OCI-LY7 (cell line): ENCODE results near the gene SLAMF1. TPM values are rescaled to one million over a fixed set of nuclear protein-coding genes. Genes with fewer than 3 reads are reported as not detected.

Experiments
- BruUV-seq: library from RNA; stranded (reverse); fragments of 400-500 nt; replicated peaks from 2 replicates; lab custom pipeline; 2021; lab: Mats Ljungman, UMichigan
- CTCF ChIA-PET: fragments of 300-600 bp; sonication (Branson Sonifier 250); formaldehyde crosslinking; loops from one replicate; lab custom pipeline; 2022; ENCODE audit warnings: antibody characterized with exemption; ENCODE audit not compliant: unreplicated experiment; lab: Charles Lee
- POLR2A ChIA-PET: fragments of 300-600 bp; sonication (Branson Sonifier 250); formaldehyde crosslinking; loops from one replicate; lab custom pipeline; 2022; ENCODE audit warnings: antibody characterized with exemption; lab: Charles Lee
- DNase-seq: peaks from one replicate; pipeline ENCODE4 v3.0.0-alpha.2; 2015; ENCODE audit warnings: low spot score
- H2AFZ ChIP-seq: fragments of 200-600 bp; sonication (generic), shearing (Covaris generic); 2 replicates; pipeline ENCODE4 v1.6.1; 2014; ENCODE audit warnings: mild to moderate bottlenecking, antibody characterized with exemption, low read length, moderate library complexity
- H3K27ac ChIP-seq: fragments of 200-600 bp; sonication (generic); 2 replicates; pipeline ENCODE4 v1.5.1; 2014; ENCODE audit warnings: mixed run types, low read depth, mild to moderate bottlenecking, moderate library complexity, low read length, inconsistent platforms; ENCODE audit not compliant: poor library complexity, severe bottlenecking
- H3K36me3 ChIP-seq: fragments of 200-600 bp; sonication (generic); 2 replicates; pipeline ENCODE4 v1.6.1; 2014; ENCODE audit warnings: mild to moderate bottlenecking, antibody characterized with exemption, low read length, moderate library complexity, mixed read lengths; ENCODE audit not compliant: insufficient read depth
- H3K4me1 ChIP-seq: fragments of 200-600 bp; sonication (generic); 2 replicates; pipeline ENCODE4 v1.5.1; 2014; ENCODE audit warnings: mild to moderate bottlenecking, low read length; ENCODE audit not compliant: insufficient read depth, poor library complexity, severe bottlenecking
- H3K4me2 ChIP-seq: fragments of 200-600 bp; sonication (generic); 2 replicates; pipeline ENCODE4 v1.6.1; 2014; ENCODE audit warnings: mild to moderate bottlenecking, low read length
- H3K4me3 ChIP-seq: fragments of 200-600 bp; sonication (generic); 2 replicates; pipeline ENCODE4 v1.5.1; 2014; ENCODE audit warnings: mild to moderate bottlenecking, low read depth, low read length; ENCODE audit not compliant: poor library complexity, severe bottlenecking
- H3K79me2 ChIP-seq: fragments of 200-600 bp; sonication (generic); 2 replicates; pipeline ENCODE4 v1.6.1; 2016; ENCODE audit warnings: low read depth, mild to moderate bottlenecking, low read length, moderate library complexity, mixed read lengths; ENCODE audit not compliant: insufficient read depth
- H3K9me2 ChIP-seq: fragments of 200-600 bp; sonication (generic); 2 replicates; pipeline ENCODE4 v1.6.1; 2016; ENCODE audit warnings: mild to moderate bottlenecking, low read length, mixed read lengths; ENCODE audit not compliant: insufficient read depth
- H3K9me3 ChIP-seq: fragments of 200-600 bp; sonication (generic); 2 replicates; pipeline ENCODE4 v1.6.1; 2014; ENCODE audit warnings: mild to moderate bottlenecking, mixed run types, low read length, mixed read lengths
- H4K20me1 ChIP-seq: fragments of 200-600 bp; sonication (generic); 2 replicates; pipeline ENCODE4 v1.6.1; 2014; ENCODE audit warnings: mild to moderate bottlenecking, antibody characterized with exemption, low read length, moderate library complexity, mixed read lengths; ENCODE audit not compliant: insufficient read depth
- EZH2phosphoT487 ChIP-seq: fragments of 200-600 bp; sonication (generic); IDR thresholded peaks from 2 replicates; pipeline ENCODE4 v1.6.1; 2018; ENCODE audit warnings: low read depth, borderline replicate concordance, mild to moderate bottlenecking, mixed run types, antibody characterized with exemption, low read length, moderate library complexity, mixed read lengths
- intact Hi-C: fragments of 100-400 bp; cut with micrococcal nuclease; formaldehyde crosslinking; loops from one replicate; pipeline ENCODE4 v1.10.0; 2022; ENCODE audit not compliant: unreplicated experiment
- total RNA-seq, 2 experiments: library from RNA; depleted of rRNA in 1 of 2; stranded (reverse); fragments of >200 nt in 1 of 2; shearing (Covaris generic) in 1 of 2; gene quantifications; 2 replicates each; pipeline ENCODE4 v1.2.3, GENCODE V29; 2014 to 2022
- TF ChIP-seq, protein P1 (sequence below): fragments of 200-600 bp; sonication (generic); conservative IDR thresholded peaks from 2 replicates; pipeline ENCODE4 v1.5.1; 2014; ENCODE audit warnings: mild to moderate bottlenecking, antibody characterized with exemption, low read length, moderate library complexity, mixed read lengths

The SLAMF1 gene
- total RNA-seq, 2 experiments from 2014 or later: 0.32 to 0.72 TPM

DNA sequence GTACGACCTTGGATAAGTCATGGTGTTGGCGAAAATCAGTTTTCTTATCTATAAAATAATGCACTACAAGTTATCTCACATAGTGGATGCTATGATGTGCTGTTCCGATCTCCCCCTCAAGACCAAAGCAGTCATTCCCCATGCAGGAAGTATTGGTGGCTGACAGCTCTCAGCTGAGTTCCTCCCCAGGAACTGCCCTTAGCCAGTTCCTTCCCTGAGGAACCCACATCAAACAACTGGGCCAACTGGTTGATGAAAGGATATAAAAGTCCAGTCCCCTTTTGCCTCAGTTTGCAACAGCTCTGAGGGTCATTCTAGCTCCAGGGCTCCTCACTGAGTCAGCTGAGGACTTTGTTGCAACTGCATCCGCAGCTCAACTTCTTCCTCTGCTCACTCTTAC lies 16.1 kb upstream of the SLAMF1 start:
- TF ChIP-seq EZH2phosphoT487: no peak
- TF ChIP-seq, protein P1, sequence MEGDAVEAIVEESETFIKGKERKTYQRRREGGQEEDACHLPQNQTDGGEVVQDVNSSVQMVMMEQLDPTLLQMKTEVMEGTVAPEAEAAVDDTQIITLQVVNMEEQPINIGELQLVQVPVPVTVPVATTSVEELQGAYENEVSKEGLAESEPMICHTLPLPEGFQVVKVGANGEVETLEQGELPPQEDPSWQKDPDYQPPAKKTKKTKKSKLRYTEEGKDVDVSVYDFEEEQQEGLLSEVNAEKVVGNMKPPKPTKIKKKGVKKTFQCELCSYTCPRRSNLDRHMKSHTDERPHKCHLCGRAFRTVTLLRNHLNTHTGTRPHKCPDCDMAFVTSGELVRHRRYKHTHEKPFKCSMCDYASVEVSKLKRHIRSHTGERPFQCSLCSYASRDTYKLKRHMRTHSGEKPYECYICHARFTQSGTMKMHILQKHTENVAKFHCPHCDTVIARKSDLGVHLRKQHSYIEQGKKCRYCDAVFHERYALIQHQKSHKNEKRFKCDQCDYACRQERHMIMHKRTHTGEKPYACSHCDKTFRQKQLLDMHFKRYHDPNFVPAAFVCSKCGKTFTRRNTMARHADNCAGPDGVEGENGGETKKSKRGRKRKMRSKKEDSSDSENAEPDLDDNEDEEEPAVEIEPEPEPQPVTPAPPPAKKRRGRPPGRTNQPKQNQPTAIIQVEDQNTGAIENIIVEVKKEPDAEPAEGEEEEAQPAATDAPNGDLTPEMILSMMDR: no peak
- H3K9me2 ChIP-seq: no peaks in the 10 kb centered on the region
- no peaks in the 10 kb centered on the region for H4K20me1 ChIP-seq
- H3K4me3 ChIP-seq: no peak overlapping the region
- POLR2A ChIA-PET: interaction anchor here (0.7 to 1.9 kb wide), 6 partner anchors 9 to 361 kb away, joined by 3 to 5 read pairs (median 4); no protein-coding TSS in a partner anchor
- H2AFZ ChIP-seq: no peak overlapping the region
- no TSS peak for BruUV-seq
- H3K36me3 ChIP-seq: no peaks in the 10 kb centered on the region; the same call in 1 of the 2 replicates
- intact Hi-C loops: no loop called here
- peaks cover 54% of the 10 kb centered on the region for H3K4me1 ChIP-seq
- CTCF ChIA-PET: interaction anchor here (1.4 kb wide), 1 partner anchor 13 kb away, joined by 4 read pairs; no protein-coding TSS in a partner anchor
- DNase-seq: no peak
- no peaks in the 10 kb centered on the region for H3K79me2 ChIP-seq
- H3K4me2 ChIP-seq: peak overlapping the region; percentile 10; the same call in 1 of the 2 replicates
- H3K9me3 ChIP-seq: peaks cover 12% of the 10 kb centered on the region
- H3K27ac ChIP-seq: no peak overlapping the region

DNA sequence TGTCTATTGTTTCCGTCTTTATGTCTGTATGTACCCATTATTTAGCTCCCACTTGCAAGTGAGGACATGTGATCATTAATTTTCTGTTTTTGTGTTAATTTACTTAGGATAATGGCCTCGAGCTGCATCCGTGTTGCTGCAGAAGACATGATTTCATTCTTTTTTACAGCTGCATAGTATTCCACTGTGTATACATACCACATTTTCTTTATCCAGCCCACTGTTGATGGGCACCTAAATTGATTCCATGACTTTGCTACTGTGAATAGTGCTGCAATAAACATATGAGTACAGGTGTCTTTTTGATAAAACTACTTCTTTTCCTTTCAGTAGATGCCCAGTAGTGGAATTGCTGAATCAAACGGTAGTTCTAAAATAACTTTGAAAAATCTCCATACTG lies 12.7 kb upstream of the SLAMF1 start:
- Histone ChIP-seq H3K36me3 (no peaks in the 10 kb centered on the region), H3K4me3 (no peak overlapping the region), H3K9me3 (peaks cover 7% of the 10 kb centered on the region), H4K20me1 (no peaks in the 10 kb centered on the region), H3K9me2 (no peaks in the 10 kb centered on the region), H3K27ac (no peak overlapping the region), H3K4me2 (no peak overlapping the region), H3K79me2 (no peaks in the 10 kb centered on the region), H2AFZ (no peak overlapping the region), H3K4me1 (peaks cover 63% of the 10 kb centered on the region)
- no peak for DNase-seq
- BruUV-seq: no TSS peak
- ChIA-PET CTCF (no interaction called here), POLR2A (interaction anchor here (0.9 to 1.0 kb wide), 2 partner anchors 12 to 13 kb away, joined by 3 read pairs; no protein-coding TSS in a partner anchor)
- intact Hi-C loops: no loop called here
- TF ChIP-seq, protein P1: no peak

DNA sequence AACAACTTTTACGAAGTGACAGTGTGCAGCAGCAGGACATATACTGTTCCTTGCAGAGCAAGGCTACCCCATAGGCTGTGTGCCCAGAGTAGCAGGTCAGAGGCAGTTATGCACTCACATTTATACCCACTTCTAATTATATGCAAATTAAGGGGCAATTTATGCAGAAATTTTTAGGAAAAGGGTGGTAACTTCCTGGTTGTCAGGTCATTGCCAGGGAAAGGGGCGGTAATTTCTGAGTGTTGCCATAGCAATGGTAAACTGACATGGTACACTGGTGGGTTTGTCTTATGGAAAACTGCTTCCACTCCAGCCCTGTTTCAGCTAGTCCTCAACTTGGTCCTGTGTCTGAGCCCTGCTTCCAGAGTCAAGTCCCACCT lies 12.0 kb upstream of the SLAMF1 start:
- POLR2A ChIA-PET: interaction anchor here (1.0 to 1.4 kb wide), 2 partner anchors 9 to 14 kb away, joined by 3 to 4 read pairs; no protein-coding TSS in a partner anchor
- intact Hi-C loops: no loop called here

More for the DNA sequence above, 12.0 kb upstream of the SLAMF1 start:
- CTCF ChIA-PET: no interaction called here
- DNase-seq: no peak
- H4K20me1 ChIP-seq: no peaks in the 10 kb centered on the region
- H3K36me3 ChIP-seq: no peaks in the 10 kb centered on the region
- no peak overlapping the region for H3K27ac ChIP-seq
- H3K4me1 ChIP-seq: peaks cover 63% of the 10 kb centered on the region
- H3K9me3 ChIP-seq: peaks cover 7% of the 10 kb centered on the region
- BruUV-seq: no TSS peak
- H3K4me3 ChIP-seq: no peak overlapping the region
- H3K4me2 ChIP-seq: no peak overlapping the region
- no peak overlapping the region for H2AFZ ChIP-seq
- H3K79me2 ChIP-seq: no peaks in the 10 kb centered on the region
- no peaks in the 10 kb centered on the region for H3K9me2 ChIP-seq
- TF ChIP-seq, protein P1: no peak
- TF ChIP-seq EZH2phosphoT487: no peak
